Fibroblast of skin of right biceps (primary cell): Measurements from ENCODE around the gene FAM25C.
"Not testable (repeated sequence)": the region's sequence is repeated elsewhere in the genome, so short reads cannot be mapped to it uniquely, and the experiment has no call there.

ENCODE experiments used
- DNase-seq: peaks from one replicate; pipeline ENCODE4 v3.0.0-alpha.2; 2013

Gene FAM25C

DNA sequence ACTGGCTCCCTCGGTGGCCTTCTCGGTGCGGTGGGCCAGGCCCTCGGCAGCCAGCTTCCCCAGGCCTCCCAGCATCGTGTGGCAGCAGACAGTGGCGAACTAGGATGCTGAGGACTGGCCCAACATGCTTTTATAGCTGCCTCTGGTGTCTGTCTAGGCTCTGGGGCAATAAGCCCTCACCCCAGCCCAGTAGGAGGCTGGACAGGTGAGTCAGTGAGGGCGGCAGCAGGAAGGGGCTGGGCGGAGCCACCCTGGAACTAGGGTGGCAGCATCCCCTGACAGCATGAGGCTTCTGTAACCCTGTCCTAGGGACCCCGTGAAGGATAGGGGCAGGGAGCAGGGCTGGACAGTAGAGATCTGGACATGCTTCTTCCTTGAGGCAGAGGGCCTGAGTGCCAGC, at the start of gene FAM25C:
Gene FAM25C (minus strand): TSS at position 101 of the 400 bp plus-strand sequence. CDS start 26 bp downstream, at position 75.
- DNase-seq: not testable (repeated sequence)

- DNase-seq: not testable (repeated sequence)
Observed at GRCh38 chr10:48044557-48044956, 45.0 kb upstream of the FAM25C start.

- not testable (repeated sequence) for DNase-seq
Observed at GRCh38 chr10:48031390-48031789, 31.8 kb upstream of the FAM25C start.

- DNase-seq: not testable (repeated sequence)
Observed at GRCh38 chr10:48002306-48002705, 2.7 kb upstream of the FAM25C start.

GRCh38 chr10:47994045-47994444, 5.5 kb downstream of the FAM25C start:
- peak; percentile 65 for DNase-seq

GRCh38 chr10:47992560-47992959, 7.0 kb downstream of the FAM25C start:
- DNase-seq: not testable (repeated sequence)

DNA sequence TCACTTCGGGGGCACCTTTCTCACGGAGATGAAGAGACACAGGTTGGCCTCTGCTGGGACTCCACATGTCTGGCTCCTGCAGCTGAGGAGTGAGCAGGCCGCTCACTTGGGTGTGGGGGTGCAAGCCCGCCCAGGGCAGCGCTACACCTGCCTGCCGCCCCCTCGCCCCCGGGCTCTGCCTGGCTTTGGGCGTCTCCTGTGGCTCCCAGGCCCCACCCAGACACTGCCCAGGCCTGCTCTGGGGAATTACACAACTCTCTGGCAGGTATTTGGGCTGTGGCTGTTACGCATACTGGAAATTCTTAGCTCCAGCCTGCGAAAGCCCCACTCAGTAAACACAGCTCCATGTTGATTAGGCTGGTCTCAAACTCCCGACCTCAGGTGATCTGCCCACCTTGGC, 7.9 kb downstream of the FAM25C start:
- not testable (repeated sequence) for DNase-seq

- DNase-seq: not testable (repeated sequence)
Observed at GRCh38 chr10:47990097-47990496, 9.5 kb downstream of the FAM25C start.

- not testable (repeated sequence) for DNase-seq
Observed at GRCh38 chr10:47989542-47989950, 10.0 kb downstream of the FAM25C start.

- peak; percentile 81 for DNase-seq
Observed at GRCh38 chr10:47988718-47989541, 10.7 kb downstream of the FAM25C start.

DNA sequence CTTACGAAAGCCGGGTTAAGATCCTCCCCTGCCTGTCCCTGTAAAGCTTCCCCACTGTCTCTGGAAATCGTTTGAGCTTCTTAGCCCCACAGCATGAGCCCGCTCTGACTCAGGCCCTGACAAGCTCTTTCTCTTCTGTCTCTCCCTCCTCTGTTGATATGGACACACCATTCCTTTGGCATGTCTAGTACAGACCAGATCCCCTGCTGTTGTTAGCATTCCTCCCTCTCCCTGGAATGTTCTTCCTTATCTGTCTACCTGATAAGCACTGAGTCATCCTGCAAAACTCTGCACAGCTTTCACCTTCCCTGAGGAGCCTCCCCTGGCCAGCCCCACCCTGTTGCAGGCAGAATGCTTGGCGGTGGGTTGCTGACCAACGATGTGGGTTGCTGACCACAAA, 11.6 kb downstream of the FAM25C start:
- not testable (repeated sequence) for DNase-seq

- not testable (repeated sequence) for DNase-seq
Observed at GRCh38 chr10:47986413-47987230, 13.0 kb downstream of the FAM25C start.

DNA sequence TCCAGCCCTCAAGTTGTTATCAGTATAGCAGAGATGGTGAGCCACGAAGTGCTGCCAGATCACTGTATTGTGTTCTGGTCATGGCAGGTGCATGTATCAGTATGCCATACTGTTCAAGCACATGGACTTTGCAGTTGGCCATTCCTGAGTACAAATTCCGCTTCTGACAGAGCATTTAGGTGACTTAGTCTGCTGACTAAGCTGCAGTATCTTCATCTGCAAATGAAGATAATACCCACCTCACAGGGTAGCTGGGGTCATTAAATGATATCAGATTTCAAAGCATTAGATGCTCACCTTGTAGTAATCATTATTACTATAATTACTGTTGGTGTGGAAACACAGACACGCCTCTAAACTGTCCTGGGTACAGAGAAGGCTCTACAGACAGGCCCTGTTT, 24.2 kb downstream of the FAM25C start:
- not testable (repeated sequence) for DNase-seq

GRCh38 chr10:47973131-47973530, 26.5 kb downstream of the FAM25C start:
- not testable (repeated sequence) for DNase-seq

GRCh38 chr10:47972077-47972476, 27.5 kb downstream of the FAM25C start:
- not testable (repeated sequence) for DNase-seq

DNA sequence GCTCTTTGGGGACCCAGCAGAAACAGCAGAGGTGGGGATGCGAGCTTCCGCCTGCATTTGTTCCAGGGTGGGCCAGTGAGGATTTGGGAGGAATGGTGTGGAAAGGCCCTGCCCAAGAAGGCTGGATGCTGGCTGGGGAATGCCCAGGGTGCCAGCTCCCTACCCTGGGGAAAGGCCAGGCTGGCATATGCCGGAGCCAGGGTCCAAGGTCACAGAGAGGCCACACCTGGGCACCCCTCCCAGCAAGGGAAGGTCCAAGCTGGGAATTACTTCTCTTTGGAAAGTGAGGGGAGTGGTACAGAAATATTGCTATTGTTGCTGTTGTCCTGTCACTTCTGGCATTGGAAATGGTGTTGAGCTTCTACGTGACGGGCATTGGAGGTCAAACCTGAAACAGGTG, 28.0 kb downstream of the FAM25C start:
- not testable (repeated sequence) for DNase-seq

DNA sequence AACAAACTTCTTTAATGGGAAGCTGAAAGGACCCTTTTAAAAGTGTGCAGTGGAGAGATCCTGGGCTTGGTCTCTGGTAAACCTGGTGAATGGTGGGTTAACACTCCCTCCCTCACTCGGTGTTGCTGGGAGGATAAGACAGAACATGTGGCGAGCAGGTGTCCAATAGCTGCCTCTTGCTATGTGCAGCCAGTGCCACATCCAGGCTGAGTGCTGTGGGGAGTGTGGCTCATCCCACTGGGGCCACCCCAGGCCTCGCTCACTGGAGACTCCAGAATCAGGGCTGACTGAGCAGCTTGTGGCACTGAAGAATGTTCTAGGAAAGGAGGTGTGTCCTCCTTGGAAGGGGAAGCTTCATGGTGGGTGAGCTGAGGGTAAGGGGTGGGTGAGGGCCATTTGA, 29.5 kb downstream of the FAM25C start:
- not testable (repeated sequence) for DNase-seq

- not testable (repeated sequence) for DNase-seq
Observed at GRCh38 chr10:47968988-47969387, 30.6 kb downstream of the FAM25C start.

GRCh38 chr10:47964280-47965063, 35.1 kb downstream of the FAM25C start:
- DNase-seq: not testable (repeated sequence)

GRCh38 chr10:47962785-47963184, 36.8 kb downstream of the FAM25C start:
- DNase-seq: not testable (repeated sequence)

GRCh38 chr10:47960699-47961098, 38.9 kb downstream of the FAM25C start:
- DNase-seq: not testable (repeated sequence)

DNA sequence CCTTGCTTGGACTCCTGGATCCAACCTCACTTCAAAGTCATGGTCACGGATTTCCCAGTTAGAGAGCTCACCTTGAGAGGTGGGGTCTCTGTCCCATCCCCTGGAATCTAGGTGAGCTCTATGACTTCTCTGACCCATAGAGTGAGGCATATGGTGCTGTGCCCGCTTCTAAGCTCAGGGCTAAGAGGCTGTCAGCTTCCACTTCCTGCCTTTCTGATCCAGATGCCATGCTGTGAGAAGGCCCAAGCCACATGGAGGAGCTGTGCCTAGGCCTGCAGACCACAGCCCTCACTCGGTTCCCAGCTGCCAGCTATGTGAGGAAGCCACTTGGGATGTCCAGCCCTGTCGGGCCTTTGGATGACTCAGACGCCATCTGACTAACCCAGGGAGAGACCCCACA, 39.9 kb downstream of the FAM25C start:
- not testable (repeated sequence) for DNase-seq

DNA sequence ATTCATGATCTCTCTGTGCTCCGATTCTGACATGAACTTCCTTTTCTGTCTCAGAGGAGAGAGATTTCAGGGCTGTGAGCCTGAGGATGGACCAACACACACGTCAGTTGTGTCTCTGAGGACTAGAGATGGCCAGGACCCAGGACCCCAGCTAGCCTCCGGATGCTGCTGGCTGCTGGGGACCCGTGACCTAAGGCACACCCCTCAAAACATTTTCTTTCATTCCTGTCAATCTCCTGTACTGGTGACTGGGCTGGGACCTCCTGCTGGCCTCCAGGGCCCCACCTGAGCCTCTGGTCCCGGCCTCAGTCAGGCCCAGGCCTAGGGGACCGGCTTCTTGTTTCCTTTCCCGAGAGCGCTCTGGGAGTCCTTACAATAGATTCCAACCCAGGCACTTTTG, 42.4 kb downstream of the FAM25C start:
- DNase-seq: not testable (repeated sequence)
